Measurements from ENCODE around the gene TSPAN9. TPM values are rescaled to one million over a fixed set of nuclear protein-coding genes. Genes with fewer than 3 reads are reported as not detected.

TSPAN9 gene
- polyA plus RNA-seq, 3 donors: 0.15 to 0.34 (median 0.25) TPM

- H3K36me3 Mint-ChIP-seq: no peaks in the 10 kb centered on the region
- no peak overlapping the region for H3K27ac ChIP-seq (ENCODE audit: low read depth in 1 of 2, low read length in 2 of 2)
- H3K4me1 Mint-ChIP-seq: no peaks in the 10 kb centered on the region
- no peak overlapping the region for H3K4me3 Mint-ChIP-seq
- no peak overlapping the region for H3K4me2 ChIP-seq (replicated peaks; ENCODE audit: extremely low read depth, low read length, poor library complexity, severe bottlenecking)
- no peak overlapping the region for H3K4me3 ChIP-seq (replicated peaks in 1 of 3; ENCODE audit: low read depth in 2 of 3, low read length in 3 of 3)
- no peaks in the 10 kb centered on the region for H3K9me3 ChIP-seq (replicated peaks in 1 of 2; ENCODE audit: control insufficient read depth in 1 of 2, insufficient read depth in 1 of 2, low read length in 2 of 2)
- H4K20me1 ChIP-seq (ENCODE audit: insufficient read depth, low read length): no peaks in the 10 kb centered on the region
- H3K4me1 ChIP-seq (ENCODE audit: control insufficient read depth in 1 of 2, insufficient read depth in 2 of 2, low read length in 2 of 2): no peaks in the 10 kb centered on the region
- H3K27me3 ChIP-seq (ENCODE audit: control insufficient read depth in 2 of 2, insufficient read depth in 2 of 2, low read length in 2 of 2): no peaks in the 10 kb centered on the region
- DNase-seq: no peak
- no peaks in the 10 kb centered on the region for H3K36me3 ChIP-seq (replicated peaks in 1 of 2; ENCODE audit: control insufficient read depth in 1 of 2, insufficient read depth in 2 of 2, low read length in 2 of 2)
- intact Hi-C loops (cut with micrococcal nuclease): no loop called here
- no peak for TF ChIP-seq CTCF (IDR thresholded peaks at IDR 0.05)
- WGBS (ENCODE audit: insufficient coverage): 98% methylated on average over 8 of the region's 10 CpGs
- H3K9me3 Mint-ChIP-seq: peaks cover 0 to 6% (median 0%) of the 10 kb centered on the region in 7 donors
- no peak overlapping the region for H2AFZ ChIP-seq (ENCODE audit: insufficient read depth, low read depth, low read length, poor library complexity, severe bottlenecking)
- peaks cover 7 to 15% (median 7%) of the 10 kb centered on the region in 3 donors for H3K27me3 Mint-ChIP-seq (ENCODE audit: low read depth in 3 of 3)
- H3K9ac ChIP-seq (ENCODE audit: insufficient read depth, low read length, poor library complexity, severe bottlenecking): no peak overlapping the region
- H3K27ac Mint-ChIP-seq: no peak overlapping the region
- no peaks in the 10 kb centered on the region for H3K79me2 ChIP-seq (ENCODE audit: insufficient read depth, low read length)
These were observed 165.2 kb downstream of the TSPAN9 start for GRCh38 chr12:3242199-3242863.

GRCh38 chr12:3243376-3244084 lies 166.4 kb downstream of the TSPAN9 start:
- WGBS (ENCODE audit: insufficient coverage): 44% methylated on average over 10 of the region's 14 CpGs
- H3K4me2 ChIP-seq (replicated peaks; ENCODE audit: extremely low read depth, low read length, poor library complexity, severe bottlenecking): no peak overlapping the region
- peaks cover 0 to 6% (median 0%) of the 10 kb centered on the region in 7 donors for H3K9me3 Mint-ChIP-seq
- no peak overlapping the region for H3K9ac ChIP-seq (ENCODE audit: insufficient read depth, low read length, poor library complexity, severe bottlenecking)
- H3K4me1 ChIP-seq (ENCODE audit: control insufficient read depth in 1 of 2, insufficient read depth in 2 of 2, low read length in 2 of 2): peaks cover under 1 to 1% of the 10 kb centered on the region in 2 donors
- no peaks in the 10 kb centered on the region for H3K36me3 ChIP-seq (replicated peaks in 1 of 2; ENCODE audit: control insufficient read depth in 1 of 2, insufficient read depth in 2 of 2, low read length in 2 of 2)
- H3K27me3 ChIP-seq (ENCODE audit: control insufficient read depth in 2 of 2, insufficient read depth in 2 of 2, low read length in 2 of 2): no peaks in the 10 kb centered on the region
- H3K9me3 ChIP-seq (replicated peaks in 1 of 2; ENCODE audit: control insufficient read depth in 1 of 2, insufficient read depth in 1 of 2, low read length in 2 of 2): no peaks in the 10 kb centered on the region
- H3K27ac Mint-ChIP-seq: no peak overlapping the region
- H4K20me1 ChIP-seq (ENCODE audit: insufficient read depth, low read length): no peaks in the 10 kb centered on the region
- H3K4me3 ChIP-seq (replicated peaks in 1 of 3; ENCODE audit: low read depth in 2 of 3, low read length in 3 of 3): no peak overlapping the region
- no peak overlapping the region for H3K27ac ChIP-seq (ENCODE audit: low read depth in 1 of 2, low read length in 2 of 2)
- H3K4me1 Mint-ChIP-seq: peaks cover 4% of the 10 kb centered on the region
- H2AFZ ChIP-seq (ENCODE audit: insufficient read depth, low read depth, low read length, poor library complexity, severe bottlenecking): no peak overlapping the region
- DNase-seq: no peak
- H3K4me3 Mint-ChIP-seq: no peak overlapping the region
- no peak for TF ChIP-seq CTCF (IDR thresholded peaks at IDR 0.05)
- intact Hi-C loops (cut with micrococcal nuclease): no loop called here
- peaks cover 2 to 9% (median 7%) of the 10 kb centered on the region in 3 donors for H3K27me3 Mint-ChIP-seq (ENCODE audit: low read depth in 3 of 3)
- no peaks in the 10 kb centered on the region for H3K79me2 ChIP-seq (ENCODE audit: insufficient read depth, low read length)
- no peaks in the 10 kb centered on the region for H3K36me3 Mint-ChIP-seq
